ENCODE results near the gene SLC24A4. TPM values are rescaled to one million over a fixed set of nuclear protein-coding genes. Genes with fewer than 3 reads are reported as not detected.

SLC24A4 gene
- total RNA-seq, 2 donors from 2014 or later = 0.09 to 0.25 TPM

GRCh38 chr14:92482621-92483319, 159.8 kb downstream of the SLC24A4 start:
- intact Hi-C loops (cut with DNase I, micrococcal nuclease) = no loop called here
- ATAC-seq = no peak
- peak in 1 of 2 donors; percentile 14 for DNase-seq

DNA sequence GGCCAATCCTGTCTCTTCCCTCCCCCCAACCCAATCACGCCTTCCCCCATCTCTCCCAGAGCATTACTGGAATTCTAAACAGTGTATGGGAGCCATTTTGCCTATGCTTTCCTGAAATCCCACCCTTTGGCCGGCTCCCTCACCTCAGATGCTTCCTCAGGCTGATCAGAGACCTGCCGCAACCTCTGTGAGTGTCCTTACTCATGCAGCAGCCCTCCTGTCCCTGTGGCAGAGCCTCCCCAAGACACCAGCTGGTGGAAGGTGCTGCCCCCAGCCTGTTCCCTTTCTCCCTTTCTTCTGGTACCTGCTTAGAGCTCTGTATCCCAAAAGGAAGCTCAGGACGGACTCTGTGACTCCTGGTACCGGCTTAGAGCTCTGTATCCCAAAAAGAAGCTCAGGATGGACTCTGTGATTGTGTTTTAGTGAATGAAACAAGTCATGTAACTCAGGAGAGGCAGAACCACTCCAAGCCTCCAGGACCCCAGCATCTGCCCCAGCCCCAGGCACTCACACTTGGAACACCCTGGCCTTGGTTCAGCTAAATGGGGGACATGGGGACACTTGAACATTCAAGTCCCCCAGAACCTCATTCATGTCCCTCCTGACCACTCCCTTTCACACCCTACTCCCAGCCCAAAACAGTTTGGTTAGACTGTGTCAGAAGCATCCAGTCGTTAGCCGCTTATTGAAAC, 161.3 kb downstream of the SLC24A4 start:
- intact Hi-C loops (cut with DNase I, micrococcal nuclease) = no loop called here

DNA sequence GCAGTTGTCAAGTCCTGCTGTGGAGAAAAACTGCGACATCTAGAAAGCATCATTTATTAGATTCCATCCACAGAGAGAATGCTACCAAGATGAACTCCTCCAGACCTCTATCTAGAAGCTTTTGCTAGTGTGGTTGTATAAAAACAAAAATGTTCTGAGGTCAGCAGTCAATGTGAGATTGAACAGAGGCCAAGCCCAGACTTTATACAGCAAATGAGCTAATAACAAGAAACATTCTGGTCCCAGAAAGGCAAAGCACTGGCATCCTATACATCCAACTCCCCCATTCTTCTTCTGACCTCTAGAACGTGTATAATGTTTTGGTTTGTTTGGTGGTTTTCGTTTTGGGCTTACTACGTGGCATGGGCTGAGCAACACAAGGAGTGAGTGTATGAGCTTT, 163.9 kb downstream of the SLC24A4 start:
- no peak for DNase-seq
- ATAC-seq = no peak

More for the DNA sequence above, 161.3 kb downstream of the SLC24A4 start:
- DNase-seq = no peak
- no peak for ATAC-seq

GRCh38 chr14:92487513-92488133, 164.7 kb downstream of the SLC24A4 start:
- no peak for ATAC-seq
- intact Hi-C loops (cut with DNase I, micrococcal nuclease) = no loop called here
- no peak for DNase-seq

More for the DNA sequence above, 163.9 kb downstream of the SLC24A4 start:
- intact Hi-C loops (cut with DNase I, micrococcal nuclease) = no loop called here

GRCh38 chr14:92489394-92490238, 166.7 kb downstream of the SLC24A4 start:
- no peak for ATAC-seq
- intact Hi-C loops (cut with DNase I, micrococcal nuclease) = no loop called here
- DNase-seq = no peak

DNA sequence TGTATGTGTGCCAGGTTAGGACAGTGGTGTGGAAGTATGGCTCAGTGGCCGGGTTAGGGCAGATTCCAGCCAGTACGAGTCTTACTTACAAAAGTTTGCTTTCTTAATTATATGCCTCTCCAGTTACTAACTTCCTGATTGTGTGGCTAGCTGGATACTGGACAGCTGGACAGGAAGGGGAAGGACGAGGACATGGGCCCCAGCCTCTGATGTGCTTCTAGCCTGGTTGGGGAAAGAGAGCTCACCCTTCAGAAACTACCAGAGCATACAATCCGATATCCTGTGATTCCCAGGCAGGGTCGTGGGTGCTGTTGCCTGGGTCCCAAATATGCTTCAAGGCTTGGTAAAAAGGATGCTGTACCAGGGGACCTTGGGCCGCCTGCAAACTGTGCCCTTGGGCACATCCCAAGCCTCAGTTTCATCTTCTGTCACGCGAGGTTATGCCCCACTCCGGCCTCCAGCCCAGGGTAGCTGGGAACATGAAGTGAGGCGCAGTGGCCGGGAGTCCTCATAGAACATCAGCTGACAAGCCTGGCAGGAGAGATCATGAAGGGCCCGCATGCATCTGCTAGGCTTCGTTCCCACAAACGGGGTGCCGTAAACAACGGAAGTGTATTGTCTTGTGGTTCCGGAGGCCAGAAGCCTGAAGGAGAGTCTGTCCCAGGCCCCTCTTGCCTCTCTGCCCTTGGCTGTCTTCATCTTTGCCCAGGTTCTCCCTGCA, 167.4 kb downstream of the SLC24A4 start:
- ATAC-seq (no peak), DNase-seq (no peak)
- intact Hi-C loops (cut with DNase I, micrococcal nuclease) = no loop called here

DNA sequence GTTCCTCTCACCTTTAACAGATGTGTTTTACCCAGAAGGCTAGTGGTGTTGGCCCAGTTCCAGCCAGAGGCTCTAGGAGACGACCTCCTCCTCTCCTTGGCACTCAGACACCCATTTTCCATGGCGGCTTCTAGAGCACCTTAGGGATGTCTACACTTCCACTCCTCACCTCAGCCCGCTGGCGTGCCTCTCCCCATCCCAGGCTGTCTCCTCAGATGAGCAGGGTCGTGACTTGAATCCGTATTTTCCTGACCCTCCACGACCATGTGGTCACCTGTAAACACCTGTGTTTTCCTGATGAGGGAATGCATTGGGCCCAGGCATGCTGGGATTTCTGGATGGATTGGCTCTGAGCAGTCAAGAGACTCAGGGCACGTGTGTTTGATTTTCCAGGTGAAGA, 168.8 kb downstream of the SLC24A4 start:
- DNase-seq = no peak
- intact Hi-C loops (cut with DNase I, micrococcal nuclease) = no loop called here
- no peak for ATAC-seq

- no peak for DNase-seq
- peak; percentile 72 for ATAC-seq
- intact Hi-C loops (cut with DNase I, micrococcal nuclease) = no loop called here
Observed at GRCh38 chr14:92492258-92492657, 169.3 kb downstream of the SLC24A4 start.

DNA sequence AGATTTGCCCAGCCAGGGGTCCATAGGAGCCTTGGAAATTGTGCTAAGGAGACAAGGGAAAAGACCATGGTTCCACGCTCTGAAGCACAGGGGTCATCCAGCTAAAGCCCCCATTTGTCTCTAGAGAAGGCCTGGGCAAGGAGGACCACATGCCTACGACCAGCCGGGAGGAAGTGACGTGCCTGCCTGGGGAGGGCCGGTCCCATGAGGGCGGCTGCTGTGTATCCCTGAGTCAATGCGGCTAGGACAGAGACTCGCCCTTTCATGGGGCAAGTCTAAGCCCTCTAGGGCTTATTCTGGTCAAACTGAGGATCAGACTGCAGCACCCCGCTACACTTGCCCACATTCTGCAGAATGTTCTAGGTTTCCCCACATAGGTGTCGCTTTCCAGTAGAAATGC, 170.1 kb downstream of the SLC24A4 start:
- ATAC-seq = no peak
- intact Hi-C loops (cut with DNase I, micrococcal nuclease) = no loop called here
- DNase-seq = no peak

GRCh38 chr14:92493492-92493891, 170.5 kb downstream of the SLC24A4 start:
- DNase-seq = no peak
- no peak for ATAC-seq
- intact Hi-C loops (cut with DNase I, micrococcal nuclease) = no loop called here

DNA sequence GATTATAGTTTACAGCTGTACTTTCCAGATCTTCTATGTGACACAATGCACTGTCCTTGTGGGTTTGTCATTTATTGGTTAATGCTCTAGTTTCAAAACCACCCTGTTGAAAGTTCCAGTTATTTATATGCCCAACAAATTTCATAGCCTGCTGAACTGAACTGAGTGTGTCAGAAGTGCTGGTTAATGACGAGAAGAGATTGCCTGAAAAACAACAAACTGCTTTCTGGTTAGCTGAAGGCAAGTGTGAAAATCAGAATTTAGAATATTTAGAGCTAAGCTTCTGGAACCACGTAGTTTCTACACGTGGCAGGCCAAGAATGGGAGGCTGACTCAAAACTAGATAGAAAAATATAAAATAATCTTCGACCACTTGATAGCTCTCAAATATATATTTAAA, 171.5 kb downstream of the SLC24A4 start:
- ATAC-seq (no peak), DNase-seq (no peak)
- intact Hi-C loops (cut with DNase I, micrococcal nuclease) = no loop called here

- peak in 1 of 2 donors; percentile 31 for DNase-seq
- intact Hi-C loops (cut with DNase I, micrococcal nuclease) = no loop called here
- no peak for ATAC-seq
Observed at GRCh38 chr14:92495027-92495426, 172.1 kb downstream of the SLC24A4 start.

DNA sequence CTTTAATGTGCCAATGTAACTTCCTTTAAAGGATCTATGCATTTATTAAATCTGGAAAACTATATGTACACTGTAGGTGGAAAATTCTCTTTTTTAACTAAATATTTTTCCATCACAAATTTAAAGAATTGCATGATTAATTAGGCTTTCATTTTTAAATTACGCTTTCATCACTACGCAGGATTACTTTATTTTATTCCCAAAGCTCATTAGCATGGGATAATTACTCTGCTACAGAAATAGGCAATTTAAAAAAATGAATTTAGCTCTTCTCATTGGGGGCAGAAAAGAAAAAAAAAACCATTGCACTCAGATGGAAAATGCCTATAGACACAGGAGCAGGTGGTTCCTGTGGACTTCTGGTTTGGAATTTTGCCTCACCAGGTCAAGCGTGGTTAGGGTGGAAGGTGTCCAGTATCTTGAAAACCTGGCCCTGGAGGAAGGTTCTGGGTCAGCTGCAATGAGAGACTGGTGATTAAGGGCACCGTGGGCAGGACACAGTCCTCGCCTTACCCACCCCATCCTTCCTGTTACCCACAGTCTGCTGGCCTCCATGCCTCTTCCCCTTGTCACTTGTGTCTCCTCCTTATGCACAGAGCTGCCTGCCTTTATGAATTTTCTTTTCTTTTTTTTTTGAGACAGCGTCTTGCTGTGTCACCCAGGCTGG, 173.4 kb downstream of the SLC24A4 start:
- DNase-seq (peak in 1 of 2 donors; percentile 15), ATAC-seq (no peak)
- intact Hi-C loops (cut with DNase I, micrococcal nuclease) = no loop called here

GRCh38 chr14:92497391-92497790, 174.4 kb downstream of the SLC24A4 start:
- no peak for DNase-seq
- ATAC-seq = no peak
- intact Hi-C loops (cut with DNase I, micrococcal nuclease) = no loop called here

- ATAC-seq (peak; percentile 32), DNase-seq (no peak)
- intact Hi-C loops (cut with DNase I, micrococcal nuclease) = no loop called here
Observed at GRCh38 chr14:92499234-92499633, 176.3 kb downstream of the SLC24A4 start.

- ATAC-seq (no peak), DNase-seq (no peak)
- intact Hi-C loops (cut with DNase I, micrococcal nuclease) = no loop called here
Observed at GRCh38 chr14:92500491-92500941, 177.6 kb downstream of the SLC24A4 start.

GRCh38 chr14:92501891-92502351, 179.0 kb downstream of the SLC24A4 start:
- ATAC-seq (no peak), DNase-seq (no peak)
- intact Hi-C loops (cut with DNase I, micrococcal nuclease) = no loop called here
